OCI-LY1 (cell line): ENCODE results near the gene PARVA.

ENCODE experiments used
- H2AFZ ChIP-seq: fragments of 200-600 bp; sonication (generic), shearing (Covaris generic); 2 replicates; pipeline ENCODE4 v1.6.0; 2014; ENCODE audit warnings: antibody characterized with exemption, mild to moderate bottlenecking, low read length
- H3F3A ChIP-seq: fragments of 200-600 bp; sonication (generic), shearing (Covaris generic); 2 replicates; pipeline ENCODE4 v1.6.0; 2014; ENCODE audit warnings: mild to moderate bottlenecking, antibody characterized with exemption, low read length, moderate library complexity; ENCODE audit not compliant: insufficient read depth
- H3K27ac ChIP-seq: fragments of 200-600 bp; sonication (generic); 2 replicates; pipeline ENCODE4 v1.5.1; 2014; ENCODE audit warnings: low read length, mixed run types, mild to moderate bottlenecking, low read depth; ENCODE audit not compliant: poor library complexity, severe bottlenecking
- H3K27me3 ChIP-seq: fragments of 200-600 bp; sonication (generic); 2 replicates; pipeline ENCODE4 v1.6.0; 2014; ENCODE audit warnings: antibody characterized with exemption, mild to moderate bottlenecking, low read length, moderate library complexity; ENCODE audit not compliant: insufficient read depth
- H3K36me3 ChIP-seq: fragments of 200-600 bp; sonication (generic); 2 replicates; pipeline ENCODE4 v1.6.1; 2014; ENCODE audit warnings: mild to moderate bottlenecking, antibody characterized with exemption, low read length, moderate library complexity, mixed read lengths; ENCODE audit not compliant: insufficient read depth
- H3K4me1 ChIP-seq: fragments of 200-600 bp; sonication (generic); 2 replicates; pipeline ENCODE4 v1.5.1; 2014; ENCODE audit warnings: mild to moderate bottlenecking, low read length, moderate library complexity; ENCODE audit not compliant: insufficient read depth, severe bottlenecking
- H3K4me2 ChIP-seq: fragments of 200-600 bp; sonication (generic), shearing (Covaris generic); 2 replicates; pipeline ENCODE4 v1.6.1; 2014; ENCODE audit warnings: low read length
- H3K4me3 ChIP-seq: fragments of 200-600 bp; sonication (generic); 2 replicates; pipeline ENCODE4 v1.5.1; 2014; ENCODE audit warnings: low read length, low read depth, mild to moderate bottlenecking, mixed read lengths; ENCODE audit not compliant: poor library complexity, severe bottlenecking
- H3K79me2 ChIP-seq: fragments of 200-600 bp; shearing (Covaris generic); 2 replicates; pipeline ENCODE4 v1.6.1; 2016; ENCODE audit warnings: mixed run types, low read length, mixed read lengths; ENCODE audit not compliant: insufficient read depth
- H3K9ac ChIP-seq: fragments of 200-600 bp; sonication (generic), shearing (Covaris generic); 2 replicates; pipeline ENCODE4 v1.6.1; 2014; ENCODE audit warnings: mild to moderate bottlenecking, low read length, mixed read lengths
- H3K9me2 ChIP-seq: fragments of 200-600 bp; sonication (generic), shearing (Covaris generic); 2 replicates; pipeline ENCODE4 v1.6.1; 2014; ENCODE audit warnings: low read depth, mild to moderate bottlenecking, low read length, mixed read lengths
- H3K9me3 ChIP-seq: fragments of 200-600 bp; shearing (Covaris generic); 2 replicates; pipeline ENCODE4 v1.6.1; 2014; ENCODE audit warnings: low read length, mixed read lengths
- H4K20me1 ChIP-seq: fragments of 200-600 bp; sonication (generic), shearing (Covaris generic); 2 replicates; pipeline ENCODE4 v1.6.0; 2016; ENCODE audit warnings: mild to moderate bottlenecking, low read length; ENCODE audit not compliant: insufficient read depth
- CTCF ChIP-seq: fragments of 200-600 bp; sonication (generic), shearing (Covaris generic); IDR thresholded peaks from 2 replicates; pipeline ENCODE4 v1.5.1; 2017; ENCODE audit warnings: mild to moderate bottlenecking, antibody characterized with exemption, low read length, moderate library complexity, mixed read lengths
- EZH2 ChIP-seq: fragments of 200-600 bp; sonication (generic), shearing (Covaris generic); IDR thresholded peaks from 2 replicates; pipeline ENCODE4 v1.8.0; 2017; ENCODE audit warnings: borderline replicate concordance, mixed run types, mild to moderate bottlenecking, antibody characterized with exemption, low read length, moderate library complexity, mixed read lengths

The PARVA gene

DNA sequence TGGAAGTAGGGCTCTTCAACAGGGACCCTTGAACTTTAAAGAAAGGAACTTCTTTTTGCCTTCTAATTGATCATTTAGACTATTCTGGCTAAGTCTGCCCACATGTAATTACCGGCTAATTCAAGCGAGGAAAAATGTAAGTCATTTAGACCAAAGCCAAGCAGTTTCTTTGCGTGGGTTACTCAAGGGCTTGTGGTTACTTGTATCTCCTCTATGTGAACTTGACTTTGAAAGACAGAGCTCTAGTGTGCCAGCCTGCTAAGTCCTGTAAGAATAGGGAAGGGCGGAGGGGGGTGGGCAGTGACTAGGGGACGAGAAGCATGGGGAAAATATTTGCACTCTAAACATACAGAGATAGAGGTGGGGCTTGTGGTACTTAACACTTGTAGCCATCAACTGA lies 151.7 kb downstream of the PARVA start:
- Histone ChIP-seq H3F3A (no peaks in the 10 kb centered on the region), H3K9me2 (no peaks in the 10 kb centered on the region), H3K4me1 (no peaks in the 10 kb centered on the region), H3K36me3 (no peaks in the 10 kb centered on the region), H3K27me3 (no peaks in the 10 kb centered on the region), H4K20me1 (no peaks in the 10 kb centered on the region), H3K4me3 (no peak overlapping the region), H3K27ac (no peak overlapping the region), H3K4me2 (no peak overlapping the region), H3K9ac (no peak overlapping the region), H3K79me2 (no peaks in the 10 kb centered on the region), H2AFZ (no peak overlapping the region), H3K9me3 (no peaks in the 10 kb centered on the region)
- no peak for TF ChIP-seq CTCF
- no peak for TF ChIP-seq EZH2

DNA sequence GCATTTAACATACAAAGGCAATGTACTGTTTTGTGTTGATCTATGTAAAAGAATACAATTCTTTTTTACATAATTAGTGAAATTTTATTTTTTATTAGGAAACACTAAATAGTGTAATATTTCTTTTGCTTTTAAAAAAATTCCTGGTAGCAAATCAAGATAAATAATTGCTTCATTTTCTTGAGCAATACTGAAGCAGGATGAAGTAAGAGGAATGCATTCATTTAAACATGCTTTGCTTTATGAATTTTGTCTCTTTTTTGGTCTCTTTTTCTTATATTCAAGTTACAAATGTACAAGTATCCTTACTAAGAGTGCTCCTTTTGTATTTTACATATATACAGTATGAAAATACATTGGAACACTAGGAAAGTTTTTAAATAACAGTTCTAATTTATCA lies 152.4 kb downstream of the PARVA start:
- H3K4me1 ChIP-seq = no peaks in the 10 kb centered on the region
- TF ChIP-seq CTCF (no peak), EZH2 (no peak)
- H3K4me2 ChIP-seq = no peak overlapping the region
- no peaks in the 10 kb centered on the region for H4K20me1 ChIP-seq
- no peaks in the 10 kb centered on the region for H3K79me2 ChIP-seq
- H3K36me3 ChIP-seq = no peaks in the 10 kb centered on the region
- H3K9ac ChIP-seq = no peak overlapping the region
- no peak overlapping the region for H3K4me3 ChIP-seq
- H3K27me3 ChIP-seq = no peaks in the 10 kb centered on the region
- H2AFZ ChIP-seq = no peak overlapping the region
- H3K27ac ChIP-seq = no peak overlapping the region
- no peaks in the 10 kb centered on the region for H3K9me2 ChIP-seq
- H3K9me3 ChIP-seq = no peaks in the 10 kb centered on the region
- H3F3A ChIP-seq = no peaks in the 10 kb centered on the region

DNA sequence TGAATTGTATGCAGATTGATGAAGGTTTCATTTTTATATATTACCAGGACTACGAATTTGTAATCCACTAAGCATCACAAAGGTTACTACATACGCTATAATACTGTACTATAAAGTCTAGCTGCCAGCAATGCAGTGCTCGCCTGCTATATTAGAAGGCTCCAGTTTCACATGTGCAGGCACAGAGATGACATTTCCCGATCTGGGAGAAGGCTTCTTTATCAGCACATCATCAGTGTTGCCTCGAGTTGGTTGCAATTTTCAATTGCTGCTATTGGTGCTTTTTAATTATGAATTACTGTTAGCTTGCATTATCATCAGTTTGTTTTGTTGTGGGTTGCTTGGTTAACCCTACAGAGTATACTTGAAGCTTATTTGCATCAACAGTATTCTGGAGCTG lies 153.6 kb downstream of the PARVA start:
- no peak overlapping the region for H3K27ac ChIP-seq
- no peak for TF ChIP-seq CTCF
- TF ChIP-seq EZH2 = no peak
- no peaks in the 10 kb centered on the region for H3K9me3 ChIP-seq
- no peak overlapping the region for H3K4me2 ChIP-seq
- no peak overlapping the region for H2AFZ ChIP-seq
- no peaks in the 10 kb centered on the region for H3K4me1 ChIP-seq
- no peak overlapping the region for H3K4me3 ChIP-seq
- H3K9ac ChIP-seq = no peak overlapping the region
- no peaks in the 10 kb centered on the region for H3F3A ChIP-seq
- no peaks in the 10 kb centered on the region for H3K27me3 ChIP-seq
- no peaks in the 10 kb centered on the region for H4K20me1 ChIP-seq
- no peaks in the 10 kb centered on the region for H3K9me2 ChIP-seq
- no peaks in the 10 kb centered on the region for H3K36me3 ChIP-seq
- H3K79me2 ChIP-seq = no peaks in the 10 kb centered on the region
